ENCODE measurements around the gene PRX. TPM values are rescaled to one million over a fixed set of nuclear protein-coding genes. Genes with fewer than 3 reads are reported as not detected.
"Not testable (repeated sequence)": the region's sequence is repeated elsewhere in the genome, so short reads cannot be mapped to it uniquely, and the experiment has no call there.

PRX gene
- total RNA-seq, result 0.80 and 1.3 TPM in 2 replicates

- DNase-seq (ENCODE audit: low read depth), result no peak
- TF ChIP-seq, protein P1, sequence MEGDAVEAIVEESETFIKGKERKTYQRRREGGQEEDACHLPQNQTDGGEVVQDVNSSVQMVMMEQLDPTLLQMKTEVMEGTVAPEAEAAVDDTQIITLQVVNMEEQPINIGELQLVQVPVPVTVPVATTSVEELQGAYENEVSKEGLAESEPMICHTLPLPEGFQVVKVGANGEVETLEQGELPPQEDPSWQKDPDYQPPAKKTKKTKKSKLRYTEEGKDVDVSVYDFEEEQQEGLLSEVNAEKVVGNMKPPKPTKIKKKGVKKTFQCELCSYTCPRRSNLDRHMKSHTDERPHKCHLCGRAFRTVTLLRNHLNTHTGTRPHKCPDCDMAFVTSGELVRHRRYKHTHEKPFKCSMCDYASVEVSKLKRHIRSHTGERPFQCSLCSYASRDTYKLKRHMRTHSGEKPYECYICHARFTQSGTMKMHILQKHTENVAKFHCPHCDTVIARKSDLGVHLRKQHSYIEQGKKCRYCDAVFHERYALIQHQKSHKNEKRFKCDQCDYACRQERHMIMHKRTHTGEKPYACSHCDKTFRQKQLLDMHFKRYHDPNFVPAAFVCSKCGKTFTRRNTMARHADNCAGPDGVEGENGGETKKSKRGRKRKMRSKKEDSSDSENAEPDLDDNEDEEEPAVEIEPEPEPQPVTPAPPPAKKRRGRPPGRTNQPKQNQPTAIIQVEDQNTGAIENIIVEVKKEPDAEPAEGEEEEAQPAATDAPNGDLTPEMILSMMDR (conservative IDR thresholded peaks at IDR 0.05; ENCODE audit: low read depth, low read length), result no peak
- no peak within 1 kb of the TSS for H3K4me3 ChIP-seq (ENCODE audit: low read depth, low read length)
These were observed at the start of gene PRX for GRCh38 chr19:40413291-40413845. Gene PRX, minus strand, starts transcription at chr19:40413378. Its CDS starts 5,446 bp downstream, at chr19:40407932.

DNA sequence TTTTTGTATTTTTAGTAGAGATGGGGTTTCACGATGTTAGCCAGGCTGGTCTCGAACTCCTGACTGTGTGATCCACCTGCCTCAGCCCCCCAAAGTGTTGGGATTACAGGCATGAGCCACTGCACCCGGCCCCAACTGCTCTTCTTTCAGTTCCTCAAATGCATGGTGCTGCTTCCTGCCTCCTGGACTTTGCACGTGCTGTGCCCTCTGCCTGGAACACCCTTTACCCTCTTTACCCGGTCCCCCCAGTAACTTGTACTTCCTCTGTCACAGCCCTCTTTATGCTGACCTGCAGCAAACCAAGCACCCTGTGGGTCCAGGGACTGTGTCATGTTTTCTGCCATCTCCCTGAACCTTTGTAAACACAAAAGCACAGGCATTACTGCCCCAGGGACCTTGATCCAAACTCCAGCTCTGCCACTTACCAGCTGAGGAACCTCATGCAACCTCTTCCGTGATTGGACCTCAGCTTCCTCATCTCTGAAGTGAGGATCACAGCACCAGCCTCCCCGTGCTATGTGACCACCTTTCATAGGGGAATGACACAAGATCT, 48.6 kb upstream of the PRX start:
- H3K4me3 ChIP-seq (ENCODE audit: low read depth, low read length), result no peak overlapping the region
- no peak for DNase-seq (ENCODE audit: low read depth)
- TF ChIP-seq, protein P1 (conservative IDR thresholded peaks at IDR 0.05; ENCODE audit: low read depth, low read length), result no peak

GRCh38 chr19:40460185-40460584, 47.0 kb upstream of the PRX start:
- no peak for DNase-seq (ENCODE audit: low read depth)
- TF ChIP-seq, protein P1 (conservative IDR thresholded peaks at IDR 0.05; ENCODE audit: low read depth, low read length), result no peak
- H3K4me3 ChIP-seq (ENCODE audit: low read depth, low read length), result no peak overlapping the region

GRCh38 chr19:40458597-40458974, 45.4 kb upstream of the PRX start:
- no peak for DNase-seq (ENCODE audit: low read depth)
- TF ChIP-seq, protein P1 (conservative IDR thresholded peaks at IDR 0.05; ENCODE audit: low read depth, low read length), result no peak
- H3K4me3 ChIP-seq (ENCODE audit: low read depth, low read length), result no peak overlapping the region

- DNase-seq (ENCODE audit: low read depth), result no peak
- TF ChIP-seq, protein P1 (conservative IDR thresholded peaks at IDR 0.05; ENCODE audit: low read depth, low read length), result no peak
- H3K4me3 ChIP-seq (ENCODE audit: low read depth, low read length), result no peak overlapping the region
These were observed 44.9 kb upstream of the PRX start for GRCh38 chr19:40457953-40458596.

- TF ChIP-seq, protein P1 (conservative IDR thresholded peaks at IDR 0.05; ENCODE audit: low read depth, low read length), result no peak
- no peak for DNase-seq (ENCODE audit: low read depth)
- H3K4me3 ChIP-seq (ENCODE audit: low read depth, low read length), result no peak overlapping the region
These were observed 43.9 kb upstream of the PRX start for GRCh38 chr19:40457048-40457447.

DNA sequence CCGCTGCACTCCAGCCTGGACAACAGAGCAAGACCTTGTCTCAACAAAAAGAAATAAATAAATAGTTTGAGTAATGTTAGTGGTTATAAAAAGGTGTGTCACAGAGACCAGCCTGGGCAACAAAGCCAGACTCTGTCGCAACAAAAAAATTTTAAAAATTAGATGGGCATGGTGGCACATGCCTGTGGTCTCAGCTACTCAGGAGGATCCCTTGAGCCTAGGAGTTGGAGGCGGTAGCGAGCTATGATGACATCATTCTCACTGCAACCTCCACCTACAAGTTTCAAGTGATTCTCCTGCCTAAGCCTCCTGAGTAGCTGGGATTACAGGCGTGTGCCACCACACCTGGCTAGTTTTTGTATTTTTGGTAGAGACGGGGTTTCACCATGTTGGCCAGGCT, 40.8 kb upstream of the PRX start:
- DNase-seq (ENCODE audit: low read depth); H3K4me3 ChIP-seq (ENCODE audit: low read depth, low read length): not testable (repeated sequence)
